Suprapubic skin (tissue), 4 donors: Measurements from ENCODE around the gene PIGA. TPM values are rescaled to one million over a fixed set of nuclear protein-coding genes. Genes with fewer than 3 reads are reported as not detected.

Experiments
- DNase-seq, 2 donors: peaks; one replicate each; pipeline ENCODE4 v3.0.0-alpha.2; 2019; ENCODE audit warnings: low spot score in 2 of 2
- H3K27ac ChIP-seq: fragments of 200-600 bp; sonication (generic); one replicate; pipeline ENCODE4 v1.5.1; 2019
- H3K27me3 ChIP-seq: fragments of 200-600 bp; sonication (generic); one replicate; pipeline ENCODE4 v1.5.1; 2019
- H3K36me3 ChIP-seq: fragments of 200-600 bp; sonication (generic); one replicate; pipeline ENCODE4 v1.5.1; 2019
- H3K4me1 ChIP-seq: fragments of 200-600 bp; sonication (generic); one replicate; pipeline ENCODE4 v1.5.1; 2019
- H3K4me3 ChIP-seq: fragments of 200-600 bp; sonication (generic); one replicate; pipeline ENCODE4 v1.5.1; 2019; ENCODE audit warnings: mild to moderate bottlenecking
- H3K9me3 ChIP-seq: fragments of 200-600 bp; sonication (generic); one replicate; pipeline ENCODE4 v1.5.1; 2019
- CTCF ChIP-seq, 2 donors: fragments of 200-600 bp in 1 of 2; fragments of 450-650 bp in 1 of 2; sonication (generic) in 1 of 2; IDR thresholded peaks; one replicate each; pipeline ENCODE4 v1.5.1; 2016 to 2019; ENCODE audit warnings: antibody characterized with exemption in 2 of 2, mild to moderate bottlenecking in 1 of 2, moderate library complexity in 1 of 2
- EP300 ChIP-seq: sonication (generic); formaldehyde crosslinking; IDR thresholded peaks from one replicate; pipeline ENCODE4 v1.6.1; 2017; ENCODE audit warnings: antibody characterized with exemption
- POLR2A ChIP-seq, 2 donors: fragments of 450-650 bp; IDR thresholded peaks; one replicate each; pipeline ENCODE4 v1.6.1; 2017; ENCODE audit warnings: antibody characterized with exemption in 2 of 2, mild to moderate bottlenecking in 2 of 2, moderate library complexity in 2 of 2
- POLR2AphosphoS5 ChIP-seq, 3 donors: sonication (generic); formaldehyde crosslinking; IDR thresholded peaks; one replicate each; pipeline ENCODE4 v1.6.1; 2017; ENCODE audit warnings: antibody characterized with exemption in 3 of 3
- WGBS: methylation state at CpG from one replicate; pipeline ENCODE4 v1.1.5; 2018; 5-methylcytosine and 5-hydroxymethylcytosine counted together
- total RNA-seq, 4 donors: library from RNA; depleted of rRNA; stranded (reverse); fragments of >200 nt; gene quantifications; one replicate each; pipeline ENCODE4 v1.1.0, GENCODE V29; 2016

PIGA gene
- total RNA-seq, 4 donors from 2014 or later: 14.7 to 24.7 (median 20.4) TPM

- Histone ChIP-seq H3K27me3 (no peaks in the 10 kb centered on the region), H3K36me3 (no peaks in the 10 kb centered on the region), H3K4me1 (no peaks in the 10 kb centered on the region), H3K9me3 (no peaks in the 10 kb centered on the region), H3K27ac (no peak overlapping the region), H3K4me3 (no peak overlapping the region)
- WGBS: 63% methylated on average over 9 of the region's 9 CpGs
- DNase-seq: no peak
- no peak for TF ChIP-seq POLR2AphosphoS5 (IDR thresholded peaks at IDR 0.05)
- no peak for TF ChIP-seq EP300
- TF ChIP-seq POLR2A (IDR thresholded peaks at IDR 0.05): no peak
- no peak for TF ChIP-seq CTCF (IDR thresholded peaks at IDR 0.05)
These were observed 31.4 kb upstream of the PIGA start for GRCh38 chrX:15366506-15367352.

- no peaks in the 10 kb centered on the region for H3K9me3 ChIP-seq
- no peaks in the 10 kb centered on the region for H3K36me3 ChIP-seq
- TF ChIP-seq CTCF (IDR thresholded peaks at IDR 0.05) (no peak), POLR2A (IDR thresholded peaks at IDR 0.05) (no peak), POLR2AphosphoS5 (IDR thresholded peaks at IDR 0.05) (no peak), EP300 (no peak)
- no peaks in the 10 kb centered on the region for H3K27me3 ChIP-seq
- no peak for DNase-seq
- WGBS: 40% methylated on average over 2 of the region's 2 CpGs
- H3K27ac ChIP-seq: no peak overlapping the region
- no peak overlapping the region for H3K4me3 ChIP-seq
- no peaks in the 10 kb centered on the region for H3K4me1 ChIP-seq
These were observed 24.4 kb upstream of the PIGA start for GRCh38 chrX:15359701-15360100.

DNA sequence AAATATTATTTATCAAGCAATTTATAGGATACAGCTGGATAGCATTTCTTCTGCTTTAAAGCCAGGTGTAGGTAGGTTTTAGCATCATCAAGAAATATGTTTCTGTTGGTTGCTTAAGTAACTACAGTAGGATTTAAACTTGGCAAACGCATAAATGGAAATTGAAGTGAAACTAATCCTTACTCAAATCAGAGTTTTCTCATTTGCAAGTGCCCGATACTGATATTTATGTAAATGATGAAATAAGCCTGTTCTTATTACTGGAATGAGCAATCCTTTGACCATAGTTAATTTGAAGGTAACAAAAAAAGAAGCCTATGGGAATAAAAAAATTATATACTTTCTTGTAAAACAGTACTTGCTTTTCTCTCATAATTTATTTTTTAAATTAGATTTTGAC is 23.2 kb upstream of the PIGA start:
- H3K27ac ChIP-seq: no peak overlapping the region
- H3K27me3 ChIP-seq: no peaks in the 10 kb centered on the region
- TF ChIP-seq POLR2AphosphoS5 (IDR thresholded peaks at IDR 0.05) (no peak), POLR2A (IDR thresholded peaks at IDR 0.05) (no peak), EP300 (no peak), CTCF (IDR thresholded peaks at IDR 0.05) (no peak)
- no peaks in the 10 kb centered on the region for H3K36me3 ChIP-seq
- H3K4me1 ChIP-seq: no peaks in the 10 kb centered on the region
- H3K4me3 ChIP-seq: no peak overlapping the region
- 77% methylated on average over 2 of the region's 2 CpGs for WGBS
- no peaks in the 10 kb centered on the region for H3K9me3 ChIP-seq
- DNase-seq: no peak

DNA sequence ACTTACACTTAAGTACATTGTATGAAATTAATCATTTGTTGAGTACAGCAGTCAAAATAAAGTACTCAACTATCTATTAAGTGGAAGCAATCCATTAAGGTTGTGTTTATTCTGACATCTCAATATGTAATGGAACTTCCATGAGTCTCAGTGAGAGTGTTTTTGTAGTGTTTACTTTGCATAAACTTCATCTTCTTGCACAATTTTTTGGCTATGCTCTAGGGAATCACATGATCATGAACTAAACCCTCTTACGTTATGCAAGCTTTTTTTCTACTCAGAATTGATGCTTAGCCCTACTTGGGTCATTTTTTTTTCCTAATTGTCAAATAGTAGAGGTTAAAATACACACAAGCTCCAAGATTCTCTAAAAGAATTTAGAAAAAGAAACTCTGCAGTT is 21.1 kb upstream of the PIGA start:
- no peak overlapping the region for H3K4me3 ChIP-seq
- H3K27me3 ChIP-seq: no peaks in the 10 kb centered on the region
- no peaks in the 10 kb centered on the region for H3K4me1 ChIP-seq
- no peak for TF ChIP-seq EP300
- TF ChIP-seq POLR2A (IDR thresholded peaks at IDR 0.05): no peak
- TF ChIP-seq POLR2AphosphoS5 (IDR thresholded peaks at IDR 0.05): no peak
- no peak for DNase-seq
- WGBS: 31% methylated on average over 1 of the region's 1 CpG
- H3K36me3 ChIP-seq: no peaks in the 10 kb centered on the region
- H3K27ac ChIP-seq: no peak overlapping the region
- no peaks in the 10 kb centered on the region for H3K9me3 ChIP-seq

DNA sequence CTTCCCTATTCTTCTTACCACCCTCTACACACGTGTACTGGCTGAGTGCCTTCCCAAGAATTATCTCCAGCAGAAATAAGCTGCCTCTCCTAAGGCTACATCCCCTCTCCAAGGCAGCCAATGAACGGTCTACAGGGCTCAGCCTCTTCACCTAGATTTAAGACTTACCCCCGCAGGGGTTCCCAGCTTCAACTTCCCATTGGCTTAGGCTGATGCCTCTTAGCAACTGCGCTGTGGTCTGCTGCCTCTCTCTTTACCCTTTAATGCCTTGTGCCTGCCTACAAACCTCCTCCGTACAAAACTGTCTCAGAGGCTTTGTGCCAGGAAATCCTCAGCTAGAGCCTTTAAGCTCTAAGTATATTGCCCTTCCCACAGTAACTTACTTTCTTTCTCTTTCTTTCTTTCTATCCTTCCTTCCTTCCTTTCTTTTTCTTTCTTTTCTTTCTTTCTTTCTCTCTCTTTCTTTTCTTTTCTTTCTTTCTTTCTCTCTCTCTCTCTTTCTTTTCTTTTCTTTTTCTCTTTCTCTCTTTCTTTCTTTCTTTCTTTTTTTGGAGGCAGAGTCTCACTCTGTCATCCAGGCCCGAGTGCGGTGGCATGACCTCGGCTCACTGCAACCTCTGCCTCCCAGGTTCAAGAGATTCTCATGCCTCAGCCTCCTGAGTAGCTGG is 15.1 kb upstream of the PIGA start:
- Histone ChIP-seq H3K27me3 (no peaks in the 10 kb centered on the region), H3K4me1 (no peaks in the 10 kb centered on the region), H3K36me3 (no peaks in the 10 kb centered on the region), H3K9me3 (no peaks in the 10 kb centered on the region), H3K4me3 (no peak overlapping the region), H3K27ac (no peak overlapping the region)
- DNase-seq: no peak
- TF ChIP-seq POLR2A (IDR thresholded peaks at IDR 0.05) (no peak), POLR2AphosphoS5 (IDR thresholded peaks at IDR 0.05) (no peak), CTCF (IDR thresholded peaks at IDR 0.05) (no peak), EP300 (no peak)
- 64% methylated on average over 8 of the region's 8 CpGs for WGBS
